Stimulated activated naive B cell treated with anti-CD40 and anti-IgM and Interleukin-4, amounts not matched to agents 10 μg/mL and 1 μg/mL and 100 μg/mL, for 72 hours (primary cell): Measurements from ENCODE around the gene LIME1.
A peak's percentile ranks its signal among the peaks of the same experiment; 100 is the strongest.
"Not testable (repeated sequence)": the region's sequence is repeated elsewhere in the genome, so short reads cannot be mapped to it uniquely, and the experiment has no call there.

ENCODE experiments used
- ATAC-seq, 2 donors: fragments of 150-1000 bp; cut with Tn5 transposase; replicated peaks; 2 replicates each; pipeline ENCODE4 v1.10.0; 2021; ENCODE audit warnings: moderate library complexity in 1 of 2
- DNase-seq: peaks from one replicate; pipeline ENCODE4 v3.0.0; 2021
- H3K27ac Mint-ChIP-seq: one replicate; pipeline ENCODE4 v1.8.0; 2022; ENCODE audit warnings: mild to moderate bottlenecking, mixed read lengths
- H3K27me3 Mint-ChIP-seq, 2 donors: one replicate each; pipeline ENCODE4 v1.8.0; 2022; ENCODE audit warnings: mixed read lengths in 2 of 2
- H3K36me3 Mint-ChIP-seq, 2 donors: one replicate each; pipeline ENCODE4 v1.8.0; 2022; ENCODE audit warnings: mixed read lengths in 2 of 2, mild to moderate bottlenecking in 1 of 2
- H3K4me1 Mint-ChIP-seq, 2 donors: one replicate each; pipeline ENCODE4 v1.8.0; 2022; ENCODE audit warnings: mixed read lengths in 2 of 2, mild to moderate bottlenecking in 1 of 2
- H3K4me3 Mint-ChIP-seq, 2 donors: one replicate each; pipeline ENCODE4 v1.8.0; 2022; ENCODE audit warnings: mild to moderate bottlenecking in 2 of 2, mixed read lengths in 2 of 2, moderate library complexity in 1 of 2
- H3K9me3 Mint-ChIP-seq, 2 donors: one replicate each; pipeline ENCODE4 v1.8.0; 2022; ENCODE audit warnings: mixed read lengths in 2 of 2, mild to moderate bottlenecking in 1 of 2

LIME1 gene

GRCh38 chr20:63768591-63769515 lies 32.4 kb downstream of the LIME1 start:
- ATAC-seq (no peak), DNase-seq (no peak)
- H3K27me3 Mint-ChIP-seq: peaks cover 5 to 6% of the 10 kb centered on the region in 2 donors
- no peaks in the 10 kb centered on the region for H3K9me3 Mint-ChIP-seq
- no peak overlapping the region for H3K27ac Mint-ChIP-seq
- H3K4me1 Mint-ChIP-seq: peaks cover 0 to 2% of the 10 kb centered on the region in 2 donors
- peaks cover 2 to 5% of the 10 kb centered on the region in 2 donors for H3K36me3 Mint-ChIP-seq
- no peak overlapping the region for H3K4me3 Mint-ChIP-seq

GRCh38 chr20:63769891-63770474 lies 33.5 kb downstream of the LIME1 start:
- Mint-ChIP-seq H3K4me1 (peaks cover 0 to 2% of the 10 kb centered on the region in 2 donors), H3K27me3 (peaks cover 4 to 8% of the 10 kb centered on the region in 2 donors), H3K4me3 (no peak overlapping the region), H3K9me3 (no peaks in the 10 kb centered on the region), H3K27ac (no peak overlapping the region), H3K36me3 (peaks cover 2 to 5% of the 10 kb centered on the region in 2 donors)
- ATAC-seq (no peak), DNase-seq (no peak)

GRCh38 chr20:63771046-63771707 lies 34.7 kb downstream of the LIME1 start:
- Mint-ChIP-seq H3K9me3 (no peaks in the 10 kb centered on the region), H3K4me3 (no peak overlapping the region), H3K4me1 (peaks cover 4 to 5% of the 10 kb centered on the region in 2 donors), H3K36me3 (peaks cover 3 to 7% of the 10 kb centered on the region in 2 donors), H3K27ac (no peak overlapping the region), H3K27me3 (peaks cover 0 to 3% of the 10 kb centered on the region in 2 donors)
- DNase-seq (no peak), ATAC-seq (no peak)

GRCh38 chr20:63772781-63773518 lies 36.5 kb downstream of the LIME1 start:
- Mint-ChIP-seq H3K4me3 (no peak overlapping the region), H3K27ac (no peak overlapping the region), H3K27me3 (peaks cover 0 to 3% of the 10 kb centered on the region in 2 donors), H3K4me1 (peaks cover 4 to 5% of the 10 kb centered on the region in 2 donors), H3K9me3 (no peaks in the 10 kb centered on the region), H3K36me3 (peaks cover 3 to 7% of the 10 kb centered on the region in 2 donors)
- ATAC-seq (peak in 1 of 2 donors; percentile 25), DNase-seq (no peak)

- Mint-ChIP-seq H3K4me1 (peaks cover 4 to 5% of the 10 kb centered on the region in 2 donors), H3K27ac (no peak overlapping the region), H3K9me3 (no peaks in the 10 kb centered on the region), H3K27me3 (peaks cover 0 to 3% of the 10 kb centered on the region in 2 donors), H3K4me3 (no peak overlapping the region), H3K36me3 (peaks cover 3 to 7% of the 10 kb centered on the region in 2 donors)
- ATAC-seq (no peak), DNase-seq (no peak)
These were observed 37.2 kb downstream of the LIME1 start for GRCh38 chr20:63773571-63774241.

GRCh38 chr20:63774306-63774705 lies 37.8 kb downstream of the LIME1 start:
- ATAC-seq: no peak
- no peak overlapping the region for H3K27ac Mint-ChIP-seq
- H3K4me3 Mint-ChIP-seq: no peak overlapping the region
- peaks cover 3 to 7% of the 10 kb centered on the region in 2 donors for H3K36me3 Mint-ChIP-seq
- no peak for DNase-seq
- peaks cover 0 to 3% of the 10 kb centered on the region in 2 donors for H3K27me3 Mint-ChIP-seq
- H3K4me1 Mint-ChIP-seq: peaks cover 4 to 5% of the 10 kb centered on the region in 2 donors
- H3K9me3 Mint-ChIP-seq: no peaks in the 10 kb centered on the region

GRCh38 chr20:63775096-63775978 lies 38.9 kb downstream of the LIME1 start:
- Mint-ChIP-seq H3K4me1 (peaks cover 4 to 5% of the 10 kb centered on the region in 2 donors), H3K27me3 (peaks cover 0 to 3% of the 10 kb centered on the region in 2 donors), H3K36me3 (peaks cover 3 to 5% of the 10 kb centered on the region in 2 donors), H3K4me3 (peak overlapping the region in 1 of 2 donors; percentile 46), H3K27ac (no peak overlapping the region), H3K9me3 (no peaks in the 10 kb centered on the region)
- DNase-seq (no peak), ATAC-seq (peak; percentile 31 to 46)

- not testable (repeated sequence) for H3K4me3 Mint-ChIP-seq, H3K36me3 Mint-ChIP-seq, ATAC-seq, H3K27me3 Mint-ChIP-seq, H3K9me3 Mint-ChIP-seq, H3K4me1 Mint-ChIP-seq, DNase-seq, H3K27ac Mint-ChIP-seq
These were observed 40.4 kb downstream of the LIME1 start for GRCh38 chr20:63776875-63777274.

GRCh38 chr20:63777614-63778013 lies 41.1 kb downstream of the LIME1 start:
- DNase-seq (no peak), ATAC-seq (no peak)
- Mint-ChIP-seq H3K36me3 (peaks cover 3 to 5% of the 10 kb centered on the region in 2 donors), H3K27me3 (peaks cover 0 to 3% of the 10 kb centered on the region in 2 donors), H3K27ac (no peak overlapping the region), H3K9me3 (no peaks in the 10 kb centered on the region), H3K4me3 (no peak overlapping the region), H3K4me1 (peaks cover 4 to 5% of the 10 kb centered on the region in 2 donors)

- H3K27me3 Mint-ChIP-seq: peaks cover 0 to 3% of the 10 kb centered on the region in 2 donors
- DNase-seq (no peak), ATAC-seq (no peak)
- H3K27ac Mint-ChIP-seq: no peak overlapping the region
- peaks cover 4 to 5% of the 10 kb centered on the region in 2 donors for H3K4me1 Mint-ChIP-seq
- no peak overlapping the region for H3K4me3 Mint-ChIP-seq
- H3K36me3 Mint-ChIP-seq: peaks cover 3 to 5% of the 10 kb centered on the region in 2 donors
- no peaks in the 10 kb centered on the region for H3K9me3 Mint-ChIP-seq
These were observed 41.7 kb downstream of the LIME1 start for GRCh38 chr20:63778034-63778752.

- peaks cover 3 to 5% of the 10 kb centered on the region in 2 donors for H3K36me3 Mint-ChIP-seq
- no peak overlapping the region for H3K27ac Mint-ChIP-seq
- H3K9me3 Mint-ChIP-seq: no peaks in the 10 kb centered on the region
- H3K4me3 Mint-ChIP-seq: no peak overlapping the region
- H3K4me1 Mint-ChIP-seq: peaks cover 2 to 5% of the 10 kb centered on the region in 2 donors
- H3K27me3 Mint-ChIP-seq: peaks cover 0 to 3% of the 10 kb centered on the region in 2 donors
- ATAC-seq: no peak
- no peak for DNase-seq
These were observed 42.4 kb downstream of the LIME1 start for GRCh38 chr20:63778857-63779256.

- Mint-ChIP-seq H3K9me3 (no peaks in the 10 kb centered on the region), H3K4me1 (peaks cover 2 to 3% of the 10 kb centered on the region in 2 donors), H3K27me3 (no peaks in the 10 kb centered on the region), H3K4me3 (no peak overlapping the region), H3K36me3 (no peaks in the 10 kb centered on the region), H3K27ac (no peak overlapping the region)
- DNase-seq (no peak), ATAC-seq (no peak)
These were observed 44.7 kb downstream of the LIME1 start for GRCh38 chr20:63781181-63781580.
